HCT116 (cell line): Measurements from ENCODE around the gene OLFML2A. TPM values are rescaled to one million over a fixed set of nuclear protein-coding genes. Genes with fewer than 3 reads are reported as not detected.

ENCODE experiments used
- ATAC-seq: fragments of 200-7000 bp; cut with Tn5 transposase; 2 replicates; pipeline ENCODE4 v1.9.1; 2020; ENCODE audit warnings: mild to moderate bottlenecking, moderate library complexity
- BruUV-seq: library from RNA; stranded (reverse); fragments of 400-500 nt; replicated peaks from 2 replicates; lab custom pipeline; 2021; lab: Mats Ljungman, UMichigan
- CTCF ChIA-PET: fragments of 300-600 bp; sonication (Branson Sonifier 250); formaldehyde crosslinking; loops from one replicate; lab custom pipeline; 2021; ENCODE audit warnings: antibody characterized with exemption; lab: Charles Lee
- POLR2A ChIA-PET: fragments of 300-600, 350-600 bp; sonication (Branson Sonifier 250); formaldehyde crosslinking; loops from one replicate; lab custom pipeline; 2021; ENCODE audit warnings: antibody characterized with exemption; lab: Charles Lee
- RAD21 ChIA-PET, 2 experiments: fragments of 300-600 bp; sonication (Branson Sonifier 250); formaldehyde crosslinking; loops; one replicate each; lab custom pipeline; 2023; ENCODE audit warnings: low total read pairs in 2 of 2; ENCODE audit not compliant: uncharacterized antibody in 2 of 2, unreplicated experiment in 2 of 2, low non-redundant PET in 1 of 2; lab: Charles Lee
- DNase-seq: peaks from one replicate; pipeline ENCODE4 v3.0.0-alpha.2; 2010; ENCODE audit warnings: low read depth, low spot score
- H2AFZ ChIP-seq: fragments of 200-600 bp; shearing (Covaris generic), sonication (generic); 2 replicates; pipeline ENCODE4 v1.6.1; 2017; ENCODE audit warnings: low read depth, mixed run types, mixed read lengths, antibody characterized with exemption, low read length; ENCODE audit not compliant: poor library complexity, severe bottlenecking
- H3K27ac ChIP-seq: 2 replicates; pipeline ENCODE4 v1.5.1; 2012; ENCODE audit warnings: low read depth, low read length
- H3K27me3 ChIP-seq: fragments of 200-600 bp; sonication (generic); 2 replicates; pipeline ENCODE4 v1.6.1; 2016; ENCODE audit warnings: mixed run types, low read length, mixed read lengths; ENCODE audit not compliant: insufficient read depth
- H3K36me3 ChIP-seq, 2 experiments: fragments of 200-500 bp in 1 of 2; fragments of 200-600 bp in 1 of 2; sonication (Bioruptor generic) in 1 of 2; sonication (generic) in 1 of 2; 2 replicates each; pipeline versions ENCODE4 v1.5.1 to v1.6.1; 2014 to 2016; ENCODE audit warnings: low read length in 2 of 2, inconsistent platforms in 1 of 2, mixed read lengths in 1 of 2, mixed run types in 1 of 2; ENCODE audit not compliant: insufficient read depth in 2 of 2, control insufficient read depth in 1 of 2
- H3K4me1 ChIP-seq, 2 experiments: fragments of 200-600 bp in 1 of 2; sonication (generic) in 1 of 2; 2 replicates each; pipeline versions ENCODE4 v1.5.1 to v1.6.1; 2012 to 2017; ENCODE audit warnings: low read length in 2 of 2, inconsistent platforms in 1 of 2, mild to moderate bottlenecking in 1 of 2, mixed read lengths in 1 of 2, mixed run types in 1 of 2, moderate library complexity in 1 of 2; ENCODE audit not compliant: insufficient read depth in 2 of 2, control insufficient read depth in 1 of 2
- H3K4me2 ChIP-seq: fragments of 200-600 bp; sonication (generic); 2 replicates; pipeline ENCODE4 v1.6.1; 2017; ENCODE audit warnings: mixed run types, low read length, mixed read lengths
- H3K4me3 ChIP-seq, 2 experiments: fragments of 200-600 bp in 1 of 2; sonication (generic) in 1 of 2; replicated peaks in 1 of 2; 2 replicates each; pipeline ENCODE4 v1.5.1; 2011 to 2016; ENCODE audit warnings: low read length in 2 of 2, control low read depth in 1 of 2, low read depth in 1 of 2, mild to moderate bottlenecking in 1 of 2, mixed read lengths in 1 of 2, mixed run types in 1 of 2
- H3K79me2 ChIP-seq: fragments of 200-600 bp; sonication (generic); 2 replicates; pipeline ENCODE4 v1.6.1; 2017; ENCODE audit warnings: mild to moderate bottlenecking, mixed run types, low read length, moderate library complexity, mixed read lengths; ENCODE audit not compliant: insufficient read depth
- H3K9ac ChIP-seq: fragments of 200-600 bp; sonication (generic); 2 replicates; pipeline ENCODE4 v1.6.1; 2016; ENCODE audit warnings: low read length, mixed read lengths
- H3K9me2 ChIP-seq: fragments of 200-600 bp; sonication (generic), shearing (Covaris generic); 2 replicates; pipeline ENCODE4 v1.6.1; 2017; ENCODE audit warnings: mixed run types, mild to moderate bottlenecking, moderate library complexity; ENCODE audit not compliant: insufficient read depth
- H3K9me3 ChIP-seq, 2 experiments: fragments of 200-500 bp in 1 of 2; fragments of 200-600 bp in 1 of 2; sonication (Bioruptor generic) in 1 of 2; sonication (generic) in 1 of 2; 2 replicates each; pipeline ENCODE4 v1.6.1; 2014 to 2017; ENCODE audit warnings: low read length in 2 of 2, mixed read lengths in 2 of 2, inconsistent platforms in 1 of 2, low read depth in 1 of 2, mild to moderate bottlenecking in 1 of 2, mixed run types in 1 of 2, moderate library complexity in 1 of 2; ENCODE audit not compliant: control insufficient read depth in 1 of 2, insufficient read depth in 1 of 2
- H4K20me1 ChIP-seq: fragments of 200-600 bp; sonication (generic), shearing (Covaris generic); 2 replicates; pipeline ENCODE4 v1.6.1; 2017; ENCODE audit warnings: mixed run types, mild to moderate bottlenecking, moderate library complexity; ENCODE audit not compliant: insufficient read depth
- ATF3 ChIP-seq: IDR thresholded peaks from 2 replicates; pipeline ENCODE4 v1.6.1; 2012
- CTCF ChIP-seq, 3 experiments: fragments of 200-600 bp in 1 of 3; sonication (generic) in 1 of 3; IDR thresholded peaks in 2 of 3; conservative IDR thresholded peaks in 1 of 3; 2 replicates each; pipeline ENCODE4 v1.5.1; 2012 to 2017; ENCODE audit warnings: low read depth in 2 of 3, low read length in 2 of 3, antibody characterized with exemption in 1 of 3, borderline replicate concordance in 1 of 3, control low read depth in 1 of 3, mild to moderate bottlenecking in 1 of 3, mixed read lengths in 1 of 3, mixed run types in 1 of 3, moderate library complexity in 1 of 3; ENCODE audit not compliant: insufficient read depth in 1 of 3
- EGR1 ChIP-seq: IDR thresholded peaks from 2 replicates; pipeline ENCODE4 v1.6.1; 2012; ENCODE audit warnings: low read depth
- ELF1 ChIP-seq: IDR thresholded peaks from 2 replicates; pipeline ENCODE4 v1.6.1; 2012; ENCODE audit warnings: low read depth, borderline replicate concordance
- EZH2 ChIP-seq: fragments of 200-600 bp; sonication (generic); IDR thresholded peaks from 2 replicates; pipeline ENCODE4 v1.6.1; 2017; ENCODE audit warnings: antibody characterized with exemption, mixed run types
- EZH2phosphoT487 ChIP-seq: fragments of 200-600 bp; IDR thresholded peaks from 2 replicates; pipeline ENCODE4 v1.6.1; 2018; ENCODE audit warnings: antibody characterized with exemption, borderline replicate concordance
- FOSL1 ChIP-seq: IDR thresholded peaks from 2 replicates; pipeline ENCODE4 v1.6.1; 2012; ENCODE audit warnings: low read depth
- MAX ChIP-seq: IDR thresholded peaks from 2 replicates; pipeline ENCODE4 v1.6.1; 2012
- POLR2A ChIP-seq: IDR thresholded peaks from 2 replicates; pipeline ENCODE4 v1.7.0; 2011; ENCODE audit warnings: borderline replicate concordance; ENCODE audit not compliant: insufficient read depth, insufficient read length; ENCODE audit errors: extremely low read depth
- POLR2AphosphoS5 ChIP-seq: IDR thresholded peaks from 2 replicates; pipeline ENCODE4 v1.6.1; 2011; ENCODE audit warnings: mild to moderate bottlenecking, low read depth, low read length, moderate library complexity
- RAD21 ChIP-seq: IDR thresholded peaks from 2 replicates; pipeline ENCODE4 v1.6.1; 2012; ENCODE audit warnings: low read depth, mild to moderate bottlenecking
- SIN3A ChIP-seq: IDR thresholded peaks from 2 replicates; pipeline ENCODE4 v1.6.1; 2012; ENCODE audit warnings: low read depth
- SP1 ChIP-seq: IDR thresholded peaks from 2 replicates; pipeline ENCODE4 v1.6.1; 2012; ENCODE audit warnings: low read depth
- SRF ChIP-seq: IDR thresholded peaks from 2 replicates; pipeline ENCODE4 v1.6.1; 2012; ENCODE audit warnings: low read depth
- TCF7L2 ChIP-seq: IDR thresholded peaks from 2 replicates; pipeline ENCODE4 v1.7.0; 2011; ENCODE audit warnings: borderline replicate concordance, inconsistent platforms; ENCODE audit not compliant: insufficient read depth, insufficient read length; ENCODE audit errors: extremely low read depth
- YY1 ChIP-seq: IDR thresholded peaks from 2 replicates; pipeline ENCODE4 v1.6.1; 2011; ENCODE audit warnings: low read length, low read depth, moderate library complexity, mild to moderate bottlenecking; ENCODE audit not compliant: insufficient replicate concordance; ENCODE audit errors: extremely low read depth
- ZBTB33 ChIP-seq: IDR thresholded peaks from 2 replicates; pipeline ENCODE4 v1.6.1; 2011; ENCODE audit warnings: mild to moderate bottlenecking, low read length, moderate library complexity; ENCODE audit not compliant: insufficient replicate concordance; ENCODE audit errors: extremely low read depth
- ZFX ChIP-seq: fragments of 450-650 bp; IDR thresholded peaks from 2 replicates; pipeline ENCODE4 v1.6.1; 2017
- ZNF274 ChIP-seq: fragments of 200-500 bp; sonication (Bioruptor generic); IDR thresholded peaks from 2 replicates; pipeline ENCODE4 v1.6.1; 2014; ENCODE audit warnings: mild to moderate bottlenecking, low read depth, low read length, inconsistent platforms
- intact Hi-C: fragments of 100-400 bp; cut with micrococcal nuclease; formaldehyde crosslinking; loops from 2 replicates; pipeline ENCODE4 v1.10.0; 2022
- total RNA-seq: library from RNA; stranded (reverse); gene quantifications from one replicate; pipeline ENCODE4 v1.2.1, GENCODE V29; 2021; ENCODE audit not compliant: unreplicated experiment

The OLFML2A gene
- total RNA-seq, 1 experiment from 2014 or later, result 6.3 TPM

GRCh38 chr9:124830593-124830992 lies 53.7 kb downstream of the OLFML2A start:
- Histone ChIP-seq H2AFZ (no peak overlapping the region), H3K4me1 (peaks cover 32 to 42% of the 10 kb centered on the region in 2 experiments), H3K9ac (no peak overlapping the region), H3K9me3 (no peaks in the 10 kb centered on the region), H3K36me3 (no peaks in the 10 kb centered on the region), H3K4me2 (no peak overlapping the region), H3K4me3 (no peak overlapping the region), H3K27ac (no peak overlapping the region), H4K20me1 (no peaks in the 10 kb centered on the region), H3K27me3 (no peaks in the 10 kb centered on the region), H3K79me2 (no peaks in the 10 kb centered on the region), H3K9me2 (no peaks in the 10 kb centered on the region)
- ChIA-PET RAD21 (no interaction called here), POLR2A (no interaction called here), CTCF (interaction anchor here (0.8 to 2.7 kb wide), 2 partner anchors 10 to 22 kb away, joined by 3 to 17 read pairs; no protein-coding TSS in a partner anchor)
- intact Hi-C loops, result no loop called here
- DNase-seq (no peak), ATAC-seq (no peak)
- TF ChIP-seq ZFX (no peak), EZH2phosphoT487 (no peak), POLR2AphosphoS5 (no peak), ZNF274 (no peak), EZH2 (no peak), SIN3A (no peak), MAX (no peak), TCF7L2 (no peak), SRF (no peak), FOSL1 (no peak), SP1 (no peak), EGR1 (no peak), YY1 (no peak), POLR2A (no peak), RAD21 (no peak), ELF1 (no peak), CTCF (IDR thresholded peaks at IDR 0.05 in 2 of 3, conservative IDR thresholded peaks at IDR 0.05 in 1 of 3; ENCODE audit: borderline replicate concordance in 1 of 3, insufficient read depth in 1 of 3, low read depth in 2 of 3, low read length in 2 of 3) (no peak), ZBTB33 (no peak), ATF3 (no peak)
- no TSS peak for BruUV-seq
